ENCODE data around the gene EDEM3. TPM values are rescaled to one million over a fixed set of nuclear protein-coding genes. Genes with fewer than 3 reads are reported as not detected.

EDEM3 gene
- total RNA-seq, 1 experiment from 2014 or later = 10.6 TPM

DNA sequence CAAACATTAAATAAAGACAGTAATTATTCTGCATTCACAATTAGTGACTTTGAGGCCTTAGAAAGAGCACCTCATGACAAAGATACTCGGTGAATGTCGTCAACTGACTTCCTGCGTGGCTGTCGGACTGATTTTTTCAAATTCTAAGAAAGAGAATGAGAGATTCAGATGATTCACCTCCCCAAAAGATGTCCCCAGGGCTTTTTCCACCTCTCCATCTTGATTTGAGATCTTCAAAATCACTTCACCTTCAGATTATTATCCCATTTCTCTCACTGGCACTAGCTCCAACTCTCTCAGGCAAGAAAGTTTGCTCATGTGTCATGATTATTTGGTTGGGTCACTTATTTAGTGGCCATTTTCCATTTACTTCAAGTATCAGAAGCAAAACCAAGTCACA is 5.0 kb upstream of the EDEM3 start (continued):
- no peak for TF ChIP-seq ZNF138 (CRISPR knock-in tag; conservative IDR thresholded peaks at IDR 0.05)
- no peak for TF ChIP-seq PRRX2 (CRISPR knock-in tag; IDR thresholded peaks at IDR 0.05)
- no peak for TF ChIP-seq JUN (CRISPR knock-in tag; IDR thresholded peaks at IDR 0.05)
- no peak for TF ChIP-seq OVOL2 (CRISPR knock-in tag; IDR thresholded peaks at IDR 0.05; ENCODE audit: borderline replicate concordance)
- TF ChIP-seq NR1H2 (CRISPR knock-in tag; IDR thresholded peaks at IDR 0.05) = no peak

DNA sequence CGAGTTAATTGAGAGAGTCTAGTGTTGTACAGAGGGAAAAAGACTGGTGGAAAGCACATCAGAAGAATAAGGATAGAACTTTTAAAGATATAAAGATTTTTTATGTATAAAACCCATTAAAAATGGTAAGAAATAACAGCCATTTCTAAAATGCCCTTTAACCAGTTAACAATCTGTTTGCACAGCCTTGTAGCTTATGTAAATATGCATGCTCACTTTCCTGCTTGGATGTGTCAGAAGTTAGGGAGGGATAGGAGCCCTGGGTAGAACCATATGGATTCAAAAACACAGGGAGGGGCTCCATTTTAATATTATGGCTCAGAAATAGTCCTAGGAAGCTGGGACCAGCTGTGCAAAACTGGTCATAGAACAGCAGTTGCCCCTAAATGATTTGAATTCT is 4.5 kb upstream of the EDEM3 start:
- TF ChIP-seq ATF1 (CRISPR knock-in tag; IDR thresholded peaks at IDR 0.05) (no peak), TCF7 (CRISPR knock-in tag; IDR thresholded peaks at IDR 0.05; ENCODE audit: low read depth) (no peak), KAT7 (CRISPR knock-in tag; IDR thresholded peaks at IDR 0.05; ENCODE audit: borderline replicate concordance) (no peak), CREM (CRISPR knock-in tag; IDR thresholded peaks at IDR 0.05) (no peak)
- TF ChIP-seq, protein P1, sequence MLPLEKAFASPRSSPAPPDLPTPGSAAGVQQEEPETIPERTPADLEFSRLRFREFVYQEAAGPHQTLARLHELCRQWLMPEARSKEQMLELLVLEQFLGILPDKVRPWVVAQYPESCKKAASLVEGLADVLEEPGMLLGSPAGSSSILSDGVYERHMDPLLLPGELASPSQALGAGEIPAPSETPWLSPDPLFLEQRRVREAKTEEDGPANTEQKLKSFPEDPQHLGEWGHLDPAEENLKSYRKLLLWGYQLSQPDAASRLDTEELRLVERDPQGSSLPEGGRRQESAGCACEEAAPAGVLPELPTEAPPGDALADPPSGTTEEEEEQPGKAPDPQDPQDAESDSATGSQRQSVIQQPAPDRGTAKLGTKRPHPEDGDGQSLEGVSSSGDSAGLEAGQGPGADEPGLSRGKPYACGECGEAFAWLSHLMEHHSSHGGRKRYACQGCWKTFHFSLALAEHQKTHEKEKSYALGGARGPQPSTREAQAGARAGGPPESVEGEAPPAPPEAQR (CRISPR knock-in tag; IDR thresholded peaks at IDR 0.05) = no peak
- TF ChIP-seq, protein P2, sequence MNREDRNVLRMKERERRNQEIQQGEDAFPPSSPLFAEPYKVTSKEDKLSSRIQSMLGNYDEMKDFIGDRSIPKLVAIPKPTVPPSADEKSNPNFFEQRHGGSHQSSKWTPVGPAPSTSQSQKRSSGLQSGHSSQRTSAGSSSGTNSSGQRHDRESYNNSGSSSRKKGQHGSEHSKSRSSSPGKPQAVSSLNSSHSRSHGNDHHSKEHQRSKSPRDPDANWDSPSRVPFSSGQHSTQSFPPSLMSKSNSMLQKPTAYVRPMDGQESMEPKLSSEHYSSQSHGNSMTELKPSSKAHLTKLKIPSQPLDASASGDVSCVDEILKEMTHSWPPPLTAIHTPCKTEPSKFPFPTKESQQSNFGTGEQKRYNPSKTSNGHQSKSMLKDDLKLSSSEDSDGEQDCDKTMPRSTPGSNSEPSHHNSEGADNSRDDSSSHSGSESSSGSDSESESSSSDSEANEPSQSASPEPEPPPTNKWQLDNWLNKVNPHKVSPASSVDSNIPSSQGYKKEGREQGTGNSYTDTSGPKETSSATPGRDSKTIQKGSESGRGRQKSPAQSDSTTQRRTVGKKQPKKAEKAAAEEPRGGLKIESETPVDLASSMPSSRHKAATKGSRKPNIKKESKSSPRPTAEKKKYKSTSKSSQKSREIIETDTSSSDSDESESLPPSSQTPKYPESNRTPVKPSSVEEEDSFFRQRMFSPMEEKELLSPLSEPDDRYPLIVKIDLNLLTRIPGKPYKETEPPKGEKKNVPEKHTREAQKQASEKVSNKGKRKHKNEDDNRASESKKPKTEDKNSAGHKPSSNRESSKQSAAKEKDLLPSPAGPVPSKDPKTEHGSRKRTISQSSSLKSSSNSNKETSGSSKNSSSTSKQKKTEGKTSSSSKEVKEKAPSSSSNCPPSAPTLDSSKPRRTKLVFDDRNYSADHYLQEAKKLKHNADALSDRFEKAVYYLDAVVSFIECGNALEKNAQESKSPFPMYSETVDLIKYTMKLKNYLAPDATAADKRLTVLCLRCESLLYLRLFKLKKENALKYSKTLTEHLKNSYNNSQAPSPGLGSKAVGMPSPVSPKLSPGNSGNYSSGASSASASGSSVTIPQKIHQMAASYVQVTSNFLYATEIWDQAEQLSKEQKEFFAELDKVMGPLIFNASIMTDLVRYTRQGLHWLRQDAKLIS (CRISPR knock-in tag; IDR thresholded peaks at IDR 0.05; ENCODE audit: borderline replicate concordance) = no peak
- H3K27ac Mint-ChIP-seq = no peak overlapping the region
- DNase-seq (ENCODE audit: low spot score) (no peak), ATAC-seq (no peak)
- ChIA-PET CTCF (no interaction called here), POLR2A (interaction anchor here (0.7 kb wide), 1 partner anchor 558 kb away, joined by 3 read pairs; no protein-coding TSS in a partner anchor)
- no peaks in the 10 kb centered on the region for H3K36me3 Mint-ChIP-seq
- H3K9me3 Mint-ChIP-seq = peaks cover 7% of the 10 kb centered on the region
- H3K4me1 Mint-ChIP-seq = peaks cover 22% of the 10 kb centered on the region
- H3K27me3 Mint-ChIP-seq (ENCODE audit: low read depth) = peaks cover 16% of the 10 kb centered on the region
- H3K4me3 Mint-ChIP-seq = no peak overlapping the region

DNA sequence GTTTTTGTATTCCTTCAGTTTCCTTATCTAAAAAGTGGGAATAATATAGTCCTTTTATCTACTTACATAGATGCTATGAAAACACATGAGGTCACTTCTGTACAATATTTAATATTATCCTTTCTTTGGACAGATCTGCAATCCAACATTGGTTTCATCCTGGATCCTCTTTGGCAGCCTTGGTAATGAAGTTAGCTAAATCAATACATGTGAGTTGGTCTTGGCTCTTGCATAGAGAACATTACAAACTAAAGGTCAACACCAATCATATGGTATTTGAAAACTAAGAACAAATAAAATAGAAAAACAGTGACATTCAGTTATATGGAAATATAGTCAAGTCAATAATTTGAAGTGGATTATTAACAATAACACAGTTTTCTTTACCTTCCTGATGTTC is 3.2 kb upstream of the EDEM3 start:
- H3K4me3 Mint-ChIP-seq = no peak overlapping the region
- ChIA-PET POLR2A (no interaction called here), CTCF (no interaction called here)
- DNase-seq (ENCODE audit: low spot score) (no peak), ATAC-seq (no peak)
- TF ChIP-seq, protein P3, sequence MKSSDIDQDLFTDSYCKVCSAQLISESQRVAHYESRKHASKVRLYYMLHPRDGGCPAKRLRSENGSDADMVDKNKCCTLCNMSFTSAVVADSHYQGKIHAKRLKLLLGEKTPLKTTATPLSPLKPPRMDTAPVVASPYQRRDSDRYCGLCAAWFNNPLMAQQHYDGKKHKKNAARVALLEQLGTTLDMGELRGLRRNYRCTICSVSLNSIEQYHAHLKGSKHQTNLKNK (CRISPR knock-in tag; IDR thresholded peaks at IDR 0.05) = no peak
- TF ChIP-seq SMAD3 (CRISPR knock-in tag; IDR thresholded peaks at IDR 0.05; ENCODE audit: borderline replicate concordance) (no peak), ZBTB21 (CRISPR knock-in tag; IDR thresholded peaks at IDR 0.05; ENCODE audit: borderline replicate concordance) (no peak), ATF1 (CRISPR knock-in tag; IDR thresholded peaks at IDR 0.05) (no peak), ZNF263 (CRISPR knock-in tag; IDR thresholded peaks at IDR 0.05; ENCODE audit: low read depth) (no peak), JAZF1 (CRISPR knock-in tag; IDR thresholded peaks at IDR 0.05) (no peak), RELA (CRISPR knock-in tag; IDR thresholded peaks at IDR 0.05; ENCODE audit: borderline replicate concordance) (no peak), PRRX2 (CRISPR knock-in tag; IDR thresholded peaks at IDR 0.05) (no peak)
- TF ChIP-seq, protein P4, sequence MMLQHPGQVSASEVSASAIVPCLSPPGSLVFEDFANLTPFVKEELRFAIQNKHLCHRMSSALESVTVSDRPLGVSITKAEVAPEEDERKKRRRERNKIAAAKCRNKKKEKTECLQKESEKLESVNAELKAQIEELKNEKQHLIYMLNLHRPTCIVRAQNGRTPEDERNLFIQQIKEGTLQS (CRISPR knock-in tag; conservative IDR thresholded peaks at IDR 0.05) = no peak
- TF ChIP-seq, protein P5, sequence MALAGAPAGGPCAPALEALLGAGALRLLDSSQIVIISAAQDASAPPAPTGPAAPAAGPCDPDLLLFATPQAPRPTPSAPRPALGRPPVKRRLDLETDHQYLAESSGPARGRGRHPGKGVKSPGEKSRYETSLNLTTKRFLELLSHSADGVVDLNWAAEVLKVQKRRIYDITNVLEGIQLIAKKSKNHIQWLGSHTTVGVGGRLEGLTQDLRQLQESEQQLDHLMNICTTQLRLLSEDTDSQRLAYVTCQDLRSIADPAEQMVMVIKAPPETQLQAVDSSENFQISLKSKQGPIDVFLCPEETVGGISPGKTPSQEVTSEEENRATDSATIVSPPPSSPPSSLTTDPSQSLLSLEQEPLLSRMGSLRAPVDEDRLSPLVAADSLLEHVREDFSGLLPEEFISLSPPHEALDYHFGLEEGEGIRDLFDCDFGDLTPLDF (CRISPR knock-in tag; IDR thresholded peaks at IDR 0.05) = no peak
- TF ChIP-seq, protein P6, sequence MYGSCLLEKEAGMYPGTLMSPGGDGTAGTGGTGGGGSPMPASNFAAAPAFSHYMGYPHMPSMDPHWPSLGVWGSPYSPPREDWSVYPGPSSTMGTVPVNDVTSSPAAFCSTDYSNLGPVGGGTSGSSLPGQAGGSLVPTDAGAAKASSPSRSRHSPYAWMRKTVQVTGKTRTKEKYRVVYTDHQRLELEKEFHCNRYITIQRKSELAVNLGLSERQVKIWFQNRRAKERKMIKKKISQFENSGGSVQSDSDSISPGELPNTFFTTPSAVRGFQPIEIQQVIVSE (CRISPR knock-in tag; IDR thresholded peaks at IDR 0.05; ENCODE audit: borderline replicate concordance) = no peak
- TF ChIP-seq, protein P7, sequence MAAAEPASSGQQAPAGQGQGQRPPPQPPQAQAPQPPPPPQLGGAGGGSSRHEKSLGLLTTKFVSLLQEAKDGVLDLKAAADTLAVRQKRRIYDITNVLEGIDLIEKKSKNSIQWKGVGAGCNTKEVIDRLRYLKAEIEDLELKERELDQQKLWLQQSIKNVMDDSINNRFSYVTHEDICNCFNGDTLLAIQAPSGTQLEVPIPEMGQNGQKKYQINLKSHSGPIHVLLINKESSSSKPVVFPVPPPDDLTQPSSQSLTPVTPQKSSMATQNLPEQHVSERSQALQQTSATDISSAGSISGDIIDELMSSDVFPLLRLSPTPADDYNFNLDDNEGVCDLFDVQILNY (CRISPR knock-in tag; IDR thresholded peaks at IDR 0.05) = no peak
- H3K9me3 Mint-ChIP-seq = no peaks in the 10 kb centered on the region
- no peak overlapping the region for H3K27ac Mint-ChIP-seq
- peaks cover 34% of the 10 kb centered on the region for H3K4me1 Mint-ChIP-seq
- H3K36me3 Mint-ChIP-seq = no peaks in the 10 kb centered on the region
- H3K27me3 Mint-ChIP-seq (ENCODE audit: low read depth) = peaks cover 16% of the 10 kb centered on the region
